HepG2 (cell line): ENCODE data around the gene PACS1. TPM values are rescaled to one million over a fixed set of nuclear protein-coding genes. Genes with fewer than 3 reads are reported as not detected.

Source experiments
- AFF4 ChIP-seq: sonication (generic); formaldehyde crosslinking; IDR thresholded peaks from 2 replicates; pipeline ENCODE4 v1.4.0; 2020; ENCODE audit warnings: missing genetic modification reagents
- ARID3A ChIP-seq: IDR thresholded peaks from 2 replicates; pipeline ENCODE4 v1.6.1; 2012; ENCODE audit warnings: low read depth, low read length, improper control_type of control experiment
- BORCS8-MEF2B ChIP-seq: sonication (generic); formaldehyde crosslinking; IDR thresholded peaks from 2 replicates; pipeline ENCODE4 v1.8.0; 2022; ENCODE audit warnings: mild to moderate bottlenecking, missing genetic modification reagents
- CERS6 ChIP-seq: sonication (generic); formaldehyde crosslinking; IDR thresholded peaks from 2 replicates; pipeline ENCODE4 v1.5.0; 2020; ENCODE audit warnings: missing genetic modification reagents
- HNF4A ChIP-seq: sonication (generic); formaldehyde crosslinking; IDR thresholded peaks from 2 replicates; pipeline ENCODE4 v1.4.0; 2020; ENCODE audit warnings: missing genetic modification reagents
- POLR2G ChIP-seq: fragments of 200-400 bp; formaldehyde crosslinking; IDR thresholded peaks from 2 replicates; pipeline ENCODE4 v1.6.1; 2018; ENCODE audit warnings: mild to moderate bottlenecking, low read depth, low read length, moderate library complexity
- RFX1 ChIP-seq: fragments of 450-650 bp; IDR thresholded peaks from 2 replicates; pipeline ENCODE4 v1.6.1; 2017
- SKIL ChIP-seq: sonication (generic); formaldehyde crosslinking; IDR thresholded peaks from 2 replicates; pipeline ENCODE4 v1.8.0; 2022; ENCODE audit warnings: missing genetic modification reagents, mild to moderate bottlenecking, moderate library complexity, borderline replicate concordance
- ZBTB42 ChIP-seq: sonication (generic); formaldehyde crosslinking; IDR thresholded peaks from 2 replicates; pipeline ENCODE4 v1.5.0; 2020; ENCODE audit warnings: mild to moderate bottlenecking, missing genetic modification reagents
- ZFP37 ChIP-seq: sonication (generic); formaldehyde crosslinking; IDR thresholded peaks from 2 replicates; pipeline ENCODE4 v1.4.0; 2020; ENCODE audit warnings: missing genetic modification reagents, borderline replicate concordance
- ZNF20 ChIP-seq: sonication (generic); formaldehyde crosslinking; IDR thresholded peaks from 2 replicates; pipeline ENCODE4 v1.4.0; 2020; ENCODE audit warnings: mild to moderate bottlenecking, moderate library complexity, missing genetic modification reagents
- ZNF430 ChIP-seq: sonication (generic); formaldehyde crosslinking; IDR thresholded peaks from 2 replicates; pipeline ENCODE4 v1.9.0; 2021; ENCODE audit warnings: mild to moderate bottlenecking, missing genetic modification reagents
- ZNF432 ChIP-seq: sonication (generic); formaldehyde crosslinking; IDR thresholded peaks from 2 replicates; pipeline ENCODE4 v1.5.0; 2020; ENCODE audit warnings: missing genetic modification reagents, mild to moderate bottlenecking, borderline replicate concordance
- ZNF687 ChIP-seq: sonication (generic); formaldehyde crosslinking; IDR thresholded peaks from 2 replicates; pipeline ENCODE4 v1.5.1; 2020; ENCODE audit warnings: mild to moderate bottlenecking, missing genetic modification reagents, moderate library complexity
- ZNF776 ChIP-seq: sonication (generic); formaldehyde crosslinking; IDR thresholded peaks from 2 replicates; pipeline ENCODE4 v1.4.0; 2020; ENCODE audit warnings: mild to moderate bottlenecking, missing genetic modification reagents
- polyA plus RNA-seq, 8 experiments: library from polyadenylated mRNA; depleted of rRNA in 3 of 8; stranded (reverse) in 7 of 8; unstranded in 1 of 8; fragments of >200 nt; fragmentation: Illumina TruSeq in 4 of 8; extraction: Trizol in 4 of 8; gene quantifications; 2 replicates each; pipeline versions ENCODE4 v1.2.1 to v1.2.3, GENCODE V29; 2011 to 2016; ENCODE audit warnings: low read depth in 4 of 8, missing spikeins in 1 of 8, mixed read lengths in 1 of 8; ENCODE audit not compliant: insufficient read depth in 1 of 8
- total RNA-seq, 5 experiments: library from RNA; depleted of rRNA; stranded (reverse); fragments of >200 nt; fragmentation: Illumina TruSeq; extraction: Trizol; gene quantifications; 2 replicates each; pipeline ENCODE4 v1.2.3, GENCODE V29; 2016; ENCODE audit warnings: low read depth in 1 of 5

The PACS1 gene
- total and polyA plus RNA-seq, 2 of the 13 experiments (the other 11 are each of a cell fraction or from before 2014, with no cell fraction given), result 7.6 to 8.6 TPM

GRCh38 chr11:66282468-66283455 is 212.7 kb downstream of the PACS1 start (continued):
- TF ChIP-seq SKIL (CRISPR knock-in tag) (no peak), CERS6 (CRISPR knock-in tag) (no peak), ARID3A (no peak), RFX1 (peak; percentile 100), POLR2G (peak; percentile 58), ZFP37 (CRISPR knock-in tag) (no peak), ZNF687 (CRISPR knock-in tag) (peak; percentile 71), HNF4A (no peak), ZNF20 (CRISPR knock-in tag) (no peak), AFF4 (CRISPR knock-in tag) (no peak), ZNF776 (CRISPR knock-in tag) (0 out of 2 replicates have a peak, but pooled peaks have one; percentile 14), ZNF432 (CRISPR knock-in tag) (no peak), BORCS8-MEF2B (CRISPR knock-in tag) (peak; percentile 66), ZBTB42 (CRISPR knock-in tag) (no peak), ZNF430 (CRISPR knock-in tag) (peak; percentile 46; the same call in 1 of the 2 replicates)
